ENCODE data around the gene ROR1.

ROR1 gene

DNA sequence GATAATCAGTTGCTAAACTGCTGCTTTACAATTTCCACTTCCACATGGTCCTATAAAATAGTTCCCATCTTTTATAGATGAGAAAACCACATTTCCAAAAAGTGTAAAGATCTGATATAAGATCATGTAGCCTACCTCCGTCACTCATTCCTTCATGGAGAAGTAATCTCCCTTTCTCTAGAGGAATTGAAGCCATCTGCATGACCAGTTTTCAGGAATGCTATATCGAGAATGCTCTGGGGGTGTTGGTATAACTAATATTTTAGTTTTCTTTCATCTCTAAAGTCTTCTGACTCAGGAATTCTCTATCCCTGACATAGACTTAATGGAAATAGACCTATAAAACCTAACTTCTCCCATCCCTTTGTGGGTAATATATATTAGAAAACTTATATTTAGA, 256.6 kb downstream of the ROR1 start:
- DNase-seq (ENCODE audit: low read depth), result no peak

DNA sequence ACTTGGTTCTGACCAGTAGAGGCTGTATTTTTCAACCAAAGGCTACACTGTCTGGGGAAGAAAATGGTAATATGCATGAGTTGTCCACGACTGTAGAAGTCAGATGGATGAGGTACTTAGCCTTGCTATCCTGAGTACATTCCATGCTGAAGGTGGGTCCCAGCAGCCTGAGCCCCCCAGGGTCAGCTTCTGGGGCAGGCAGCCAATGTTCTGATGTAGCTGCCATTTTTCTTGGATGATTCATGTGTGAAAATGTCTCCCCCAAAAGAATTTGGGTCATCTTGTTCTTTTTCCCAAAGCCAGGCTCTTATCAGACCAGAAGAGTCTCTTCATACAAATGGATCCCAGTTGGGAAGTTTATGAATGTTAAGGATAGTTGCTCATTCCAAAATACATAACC, 257.4 kb downstream of the ROR1 start:
- peak; percentile 85 for DNase-seq (ENCODE audit: low read depth)

DNA sequence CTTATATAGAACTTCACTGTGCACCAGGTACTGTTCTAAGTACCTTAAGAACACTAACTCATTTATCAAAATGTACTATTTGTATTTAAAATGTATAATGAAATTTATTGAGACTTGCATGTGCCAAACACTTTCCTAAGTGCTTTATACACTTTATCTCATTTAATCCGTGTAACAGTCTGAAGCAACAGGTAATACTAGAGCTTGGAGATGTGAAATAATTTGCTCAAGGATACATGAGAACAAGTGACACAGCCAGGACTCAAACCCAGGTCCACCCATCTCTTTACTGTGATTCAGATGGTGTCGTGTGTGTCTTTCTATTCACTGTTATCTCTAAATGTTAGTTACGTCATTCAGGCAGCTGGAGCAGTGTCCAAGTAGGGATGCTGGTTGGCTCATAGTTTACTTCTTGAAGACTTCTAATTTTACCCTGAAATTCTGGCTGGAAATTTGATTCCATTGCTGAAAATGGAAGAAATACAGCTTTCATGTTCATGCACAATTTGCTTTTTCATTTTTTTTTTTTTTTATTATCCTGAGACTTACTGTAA, 259.9 kb downstream of the ROR1 start:
- DNase-seq (ENCODE audit: low read depth), result peak; percentile 78

DNA sequence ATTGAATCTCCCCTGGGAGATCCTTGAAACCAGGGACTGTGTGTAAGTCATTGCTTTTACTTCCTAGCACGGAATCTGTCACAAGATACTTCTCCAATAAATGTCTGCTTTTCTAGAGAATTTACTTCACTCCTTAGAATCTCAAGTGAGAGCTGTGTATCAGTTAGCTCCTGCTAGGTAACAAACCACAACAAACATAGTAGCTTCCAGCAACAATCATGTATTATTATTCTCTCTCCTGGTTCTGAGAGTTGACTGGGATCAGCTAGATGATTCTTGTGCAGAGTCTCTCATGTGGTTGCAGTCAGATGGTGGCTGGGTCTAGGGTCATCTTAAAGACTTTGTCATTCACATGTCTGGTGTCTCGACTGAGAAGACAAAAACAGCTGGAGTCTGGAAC, 262.7 kb downstream of the ROR1 start:
- no peak for DNase-seq (ENCODE audit: low read depth)

DNA sequence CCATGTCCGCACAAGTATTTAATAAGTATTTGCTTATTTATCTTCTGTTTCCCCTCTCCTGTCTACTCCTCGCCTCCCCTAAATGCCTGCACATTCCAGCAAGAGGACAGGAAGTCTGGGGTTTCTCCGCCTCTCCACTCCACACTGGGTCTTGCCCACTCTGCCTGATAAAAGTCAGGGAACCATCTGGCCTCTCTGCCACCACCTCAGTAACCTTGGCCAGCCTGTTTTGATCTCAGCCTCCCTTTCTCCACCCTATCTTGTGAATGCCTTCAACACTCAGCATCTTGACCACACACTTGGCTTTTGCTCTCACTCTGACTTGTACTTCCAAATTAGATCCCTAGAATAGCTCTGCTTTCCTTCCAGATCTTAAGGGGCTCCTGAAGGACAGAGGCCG, 264.3 kb downstream of the ROR1 start:
- peak; percentile 88 for DNase-seq (ENCODE audit: low read depth)

DNA sequence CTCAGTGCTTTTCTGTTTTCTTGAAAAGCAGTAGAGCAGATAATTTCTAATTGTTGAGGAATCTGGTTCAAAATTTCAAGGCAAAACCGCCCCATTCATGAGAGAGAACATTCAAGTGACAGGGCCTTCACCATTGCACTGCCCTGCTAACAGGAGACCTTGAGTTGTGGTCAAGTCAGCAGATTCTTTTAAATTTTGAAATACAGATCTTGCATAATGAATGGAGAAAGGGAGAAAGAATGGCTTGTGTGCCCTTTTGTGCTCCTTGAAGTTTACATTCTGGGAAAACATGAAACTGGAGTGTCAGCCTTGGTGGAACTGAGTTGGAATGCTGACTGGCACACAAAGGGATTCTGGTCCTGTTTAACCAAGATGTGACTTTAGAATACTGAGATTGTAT, 265.1 kb downstream of the ROR1 start:
- DNase-seq (ENCODE audit: low read depth), result peak; percentile 95

DNA sequence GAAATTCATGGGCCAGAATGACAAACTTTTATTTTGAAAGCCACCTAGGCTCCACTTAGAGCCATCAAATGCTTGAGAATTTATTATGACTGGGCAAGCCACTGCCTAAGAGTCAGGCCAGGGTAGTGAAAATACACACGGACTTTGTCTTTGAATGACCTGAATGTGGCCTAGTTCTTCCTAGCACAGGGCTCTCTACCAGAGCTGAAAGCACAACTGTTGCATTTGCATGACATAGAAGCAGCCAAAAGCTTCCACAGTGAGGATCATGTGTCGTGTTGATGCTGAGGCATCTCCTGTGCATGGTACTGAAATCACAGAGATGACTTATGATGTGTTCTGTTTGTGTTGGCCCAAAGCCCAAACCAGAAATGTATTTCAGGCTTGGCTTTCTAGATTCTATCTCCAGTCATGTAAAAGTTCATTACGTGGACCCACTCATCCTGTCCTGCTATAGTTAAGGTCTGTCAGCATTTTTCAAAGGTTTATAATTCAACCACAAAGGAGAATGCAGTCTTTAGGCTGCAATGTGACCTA, 265.6 kb downstream of the ROR1 start:
- DNase-seq (ENCODE audit: low read depth), result peak; percentile 100

DNA sequence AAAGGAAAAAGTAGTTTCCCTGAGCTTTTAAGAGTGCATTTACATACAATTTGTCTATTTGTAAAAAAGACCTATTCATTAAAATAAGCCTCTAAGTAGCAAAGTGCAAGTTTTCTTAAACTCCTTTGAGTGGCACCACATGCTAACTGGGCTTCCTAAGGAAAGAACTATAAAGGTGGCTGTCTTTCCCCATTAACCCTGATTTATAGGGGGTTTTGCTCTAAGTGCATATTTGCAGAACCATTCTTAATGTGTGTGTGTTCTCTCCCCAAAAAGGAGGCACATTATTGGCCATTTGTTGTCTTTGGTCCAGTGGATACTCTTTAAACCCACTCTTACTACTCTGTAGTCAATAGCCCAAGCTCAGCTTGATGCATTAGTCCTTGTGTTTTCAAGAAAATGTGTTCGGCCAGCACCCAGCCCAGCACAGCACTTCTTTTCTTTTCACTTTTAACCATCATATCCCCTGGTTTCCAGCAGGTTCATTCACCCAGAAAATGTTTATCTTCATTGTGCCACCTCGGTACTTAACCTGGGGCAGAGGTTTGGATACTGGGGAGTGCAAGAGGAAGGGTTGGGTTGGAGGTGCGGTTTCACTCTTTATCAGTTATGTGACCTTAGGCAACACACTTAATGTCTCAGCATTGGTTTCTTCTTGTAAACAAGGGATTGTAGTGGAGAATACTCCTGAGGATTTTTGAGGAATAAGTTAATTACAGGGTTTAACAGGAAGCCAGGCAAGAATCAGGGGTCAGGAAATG, 267.7 kb downstream of the ROR1 start:
- peak; percentile 75 for DNase-seq (ENCODE audit: low read depth)

DNA sequence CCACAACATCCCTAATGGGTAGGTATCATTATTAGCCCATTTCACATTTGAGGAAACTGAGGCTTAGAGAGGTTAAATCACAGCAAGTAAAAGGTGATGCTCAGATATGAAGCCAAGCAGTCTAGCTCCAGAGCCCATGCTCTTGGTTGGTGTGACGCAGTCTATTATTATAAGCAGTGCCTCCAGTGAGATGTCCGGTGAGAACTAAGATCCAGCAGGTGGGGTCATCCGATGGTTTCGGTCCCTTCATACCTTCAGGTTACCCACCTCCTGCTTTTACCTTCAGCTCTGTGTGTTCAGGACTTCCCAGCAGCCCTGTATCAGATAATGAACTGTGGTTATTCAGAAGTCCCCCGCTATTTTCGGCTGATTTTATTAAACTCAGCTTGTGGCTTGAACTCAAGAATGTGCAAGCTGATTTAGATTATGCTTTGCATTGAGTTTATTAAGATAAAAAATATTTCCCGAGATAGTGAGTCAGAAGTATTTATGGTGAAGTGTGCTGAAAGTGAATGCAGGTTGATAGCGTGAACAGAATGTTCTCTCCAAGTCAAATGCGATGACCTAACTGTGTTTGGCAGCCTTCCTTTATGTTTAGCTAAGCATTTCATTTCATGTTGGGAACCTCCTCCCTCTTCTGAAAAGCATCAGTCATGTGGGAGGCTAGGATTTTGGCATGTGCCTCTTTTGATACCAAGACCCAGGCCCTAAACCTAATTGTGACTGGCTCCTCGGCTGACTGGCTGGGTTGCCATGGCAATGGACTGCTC, 268.7 kb downstream of the ROR1 start:
- DNase-seq (ENCODE audit: low read depth), result peak; percentile 100

DNA sequence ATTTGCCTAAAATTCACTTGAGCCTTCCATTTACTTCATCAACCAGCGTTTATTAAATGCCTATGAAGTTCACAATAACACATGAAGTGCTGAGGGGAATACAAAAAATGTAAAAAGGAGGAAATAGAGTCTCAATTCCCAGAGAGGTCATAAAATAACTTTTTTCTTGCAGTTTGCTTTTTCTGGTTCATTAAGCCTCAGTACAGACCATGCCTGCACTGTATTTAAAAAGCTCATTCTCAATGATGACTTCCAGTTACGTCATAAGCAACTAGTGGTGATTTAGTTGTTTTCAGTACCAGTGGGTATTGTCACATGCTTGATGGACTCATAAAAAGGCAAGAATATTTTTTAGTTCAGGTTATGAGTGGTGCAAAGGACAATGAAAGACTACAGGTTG, 269.5 kb downstream of the ROR1 start:
- peak; percentile 73 for DNase-seq (ENCODE audit: low read depth)

DNA sequence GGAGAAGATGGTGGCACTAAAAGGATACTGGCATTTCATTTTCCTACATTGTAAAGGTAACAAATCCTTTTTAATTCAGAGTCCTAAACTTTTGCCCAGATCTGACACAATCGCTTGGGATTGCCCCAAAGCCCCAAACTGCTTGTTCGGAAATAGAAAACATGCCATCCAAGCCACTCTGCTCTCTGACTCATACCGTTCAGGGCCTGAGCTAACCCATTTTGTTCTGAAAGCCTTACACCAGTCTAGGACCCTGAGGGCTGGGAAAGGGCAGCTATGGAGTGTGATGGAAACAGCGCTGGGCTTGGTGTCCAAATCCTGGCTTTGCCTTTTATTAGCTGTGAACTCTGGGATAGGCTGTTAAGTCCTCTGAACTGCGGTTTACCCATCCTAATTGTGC, 270.2 kb downstream of the ROR1 start:
- peak; percentile 72 for DNase-seq (ENCODE audit: low read depth)

DNA sequence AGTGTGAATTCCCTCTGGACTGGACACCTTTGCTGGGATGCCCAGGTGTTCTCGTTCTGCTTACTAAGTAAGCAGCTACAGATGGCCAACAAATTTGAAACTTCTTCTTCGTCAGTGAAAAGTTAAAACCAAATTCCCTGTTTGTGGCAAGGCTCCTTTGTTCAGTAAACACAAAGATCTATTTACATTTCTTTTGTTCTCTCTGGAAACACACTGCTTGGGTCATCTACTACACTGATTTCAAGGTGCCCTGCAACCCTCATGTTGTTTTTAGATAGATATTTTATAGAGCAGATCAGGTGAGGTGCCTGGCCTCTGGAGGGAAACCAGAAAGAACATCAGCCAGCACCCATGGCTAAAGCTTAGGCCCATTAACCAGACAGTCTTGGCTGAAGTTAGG, 272.4 kb downstream of the ROR1 start:
- no peak for DNase-seq (ENCODE audit: low read depth)

DNA sequence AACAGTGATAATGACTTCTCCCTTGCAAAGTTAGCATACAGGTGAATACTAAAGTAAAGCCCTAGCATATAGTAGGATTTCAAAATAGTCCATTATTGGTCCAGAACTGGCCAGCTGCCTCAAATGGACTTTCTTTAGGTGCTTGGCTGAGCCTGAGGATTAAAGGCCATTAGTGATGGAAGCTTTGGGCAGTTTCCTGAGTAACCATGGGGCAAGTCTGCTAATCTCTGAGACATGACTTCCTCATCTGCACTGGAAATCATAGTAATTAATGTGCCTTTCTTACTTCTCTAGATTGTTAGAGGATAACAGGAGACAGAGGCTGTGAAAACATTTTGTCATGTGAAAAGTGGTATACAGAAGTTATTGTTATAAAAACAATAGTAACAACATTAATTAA, 273.1 kb downstream of the ROR1 start:
- no peak for DNase-seq (ENCODE audit: low read depth)

DNA sequence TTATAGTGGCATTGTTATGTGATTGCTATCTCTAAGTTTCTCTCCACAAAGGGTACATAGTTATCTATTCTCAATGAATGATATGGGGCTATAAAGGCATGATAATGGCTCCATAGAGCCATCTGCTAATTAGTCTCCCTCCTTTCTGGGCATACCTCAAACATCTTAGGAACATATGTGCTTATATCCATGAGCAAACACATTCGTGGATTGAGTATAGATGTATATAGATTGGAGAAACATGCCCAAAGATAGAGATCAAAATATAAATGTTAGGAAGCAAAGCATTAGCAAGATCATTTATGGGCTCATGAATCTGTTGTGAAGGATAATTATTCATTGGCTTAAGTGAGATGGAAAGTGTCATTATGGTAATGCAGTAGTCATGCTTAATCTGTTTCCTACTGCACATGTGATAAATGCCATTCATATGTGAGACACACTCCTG, 273.8 kb downstream of the ROR1 start:
- no peak for DNase-seq (ENCODE audit: low read depth)

DNA sequence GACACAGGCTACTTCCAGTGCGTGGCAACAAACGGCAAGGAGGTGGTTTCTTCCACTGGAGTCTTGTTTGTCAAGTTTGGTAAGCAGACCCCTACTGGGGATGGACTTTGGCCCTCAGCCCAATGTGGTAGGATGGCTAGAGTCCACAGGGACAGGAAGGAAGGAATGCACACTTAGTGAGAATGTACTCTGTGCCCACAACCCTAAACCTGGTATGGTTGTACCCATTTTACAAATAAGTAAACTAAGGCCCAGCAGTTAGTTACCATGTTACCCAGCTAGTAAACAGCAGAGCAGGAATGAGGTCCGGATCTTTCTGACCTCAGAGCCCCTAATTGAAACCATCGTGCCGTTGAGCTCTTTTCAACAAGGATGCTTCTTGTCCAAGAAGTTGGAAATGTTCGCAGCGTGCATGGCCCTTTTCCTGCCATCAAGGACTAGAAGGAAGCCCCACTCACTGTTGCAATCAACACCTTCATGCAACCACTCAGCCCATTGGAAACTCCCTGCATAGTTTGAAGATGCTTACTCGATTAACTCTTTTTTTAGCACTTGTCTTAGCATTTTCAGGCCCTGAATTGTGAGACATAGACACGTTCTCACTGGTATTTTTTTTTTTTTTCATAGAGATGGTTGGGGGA, 276.2 kb downstream of the ROR1 start:
- DNase-seq (ENCODE audit: low read depth), result no peak

DNA sequence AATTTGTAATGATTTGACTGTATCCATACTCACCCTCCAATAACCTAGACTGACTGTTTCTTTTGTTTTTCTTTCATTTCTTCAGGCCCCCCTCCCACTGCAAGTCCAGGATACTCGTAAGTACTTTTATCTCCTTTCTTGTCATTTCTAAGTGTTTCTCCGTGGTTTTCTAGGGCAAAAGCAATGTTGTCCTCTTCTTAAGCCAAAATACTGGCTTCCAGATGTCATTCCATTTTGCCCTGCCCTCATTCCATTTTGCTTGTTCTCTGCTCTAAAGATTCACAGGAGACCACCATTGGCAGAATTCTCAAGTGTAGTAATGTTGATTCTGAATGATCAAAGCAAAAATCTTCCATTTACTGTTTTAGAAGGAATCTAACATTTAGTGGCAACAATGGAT, 276.8 kb downstream of the ROR1 start:
- no peak for DNase-seq (ENCODE audit: low read depth)

DNA sequence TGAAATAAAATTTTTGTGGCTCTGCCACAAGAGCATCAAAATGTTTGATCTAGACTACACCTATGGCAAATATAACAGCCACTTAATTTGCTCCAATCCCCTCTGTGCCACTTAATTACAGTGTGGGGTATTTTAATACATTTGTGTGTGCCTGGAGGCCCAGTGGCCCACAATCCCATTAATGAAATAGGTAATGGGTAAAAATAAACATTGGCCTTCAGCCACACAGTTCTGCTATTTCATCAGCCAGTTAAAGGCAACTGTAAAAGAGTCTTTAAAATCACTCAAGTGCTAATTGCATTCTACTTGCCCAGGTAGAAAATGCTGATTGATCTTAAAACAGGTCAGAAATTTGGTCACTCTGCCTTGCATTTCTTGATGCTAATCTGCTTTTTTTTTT, 278.0 kb downstream of the ROR1 start:
- no peak for DNase-seq (ENCODE audit: low read depth)

DNA sequence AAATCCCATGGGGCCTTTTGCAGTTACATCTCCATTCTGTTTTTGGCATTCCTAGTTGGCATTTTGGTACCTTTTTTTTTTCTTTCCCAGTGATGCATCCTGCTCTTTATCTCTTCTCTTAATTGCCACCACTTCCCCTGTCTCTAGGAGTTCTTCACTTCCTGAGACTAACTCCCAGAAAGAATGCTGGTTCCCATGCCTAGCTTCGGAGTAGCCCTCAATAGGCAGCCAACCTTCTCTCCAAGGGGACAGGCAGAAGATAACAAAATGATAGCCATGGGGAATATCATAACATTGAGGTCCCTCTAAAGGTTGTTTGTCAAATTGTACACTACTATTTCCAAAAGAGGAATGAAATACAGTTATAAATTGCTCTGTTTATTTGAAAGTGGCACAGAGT, 279.0 kb downstream of the ROR1 start:
- no peak for DNase-seq (ENCODE audit: low read depth)

DNA sequence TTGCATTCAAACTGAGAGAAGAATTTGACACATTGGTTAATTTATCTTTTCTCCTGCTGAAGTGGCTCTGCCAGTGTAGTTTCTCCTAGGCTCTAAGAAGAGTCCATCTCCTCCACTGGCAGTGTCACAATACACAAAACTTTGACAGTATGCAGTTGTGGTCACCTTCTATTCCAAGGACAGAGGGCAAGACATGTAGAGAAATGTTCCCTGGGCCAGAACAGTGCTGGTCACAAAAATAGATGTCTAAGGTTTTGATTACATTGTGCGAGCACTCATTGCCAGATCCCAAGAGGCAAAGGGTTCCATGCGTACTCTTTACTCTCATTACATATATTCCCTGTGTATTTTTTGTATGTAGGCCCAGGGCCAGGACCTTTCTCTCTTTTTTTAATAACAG, 281.5 kb downstream of the ROR1 start:
- no peak for DNase-seq (ENCODE audit: low read depth)

DNA sequence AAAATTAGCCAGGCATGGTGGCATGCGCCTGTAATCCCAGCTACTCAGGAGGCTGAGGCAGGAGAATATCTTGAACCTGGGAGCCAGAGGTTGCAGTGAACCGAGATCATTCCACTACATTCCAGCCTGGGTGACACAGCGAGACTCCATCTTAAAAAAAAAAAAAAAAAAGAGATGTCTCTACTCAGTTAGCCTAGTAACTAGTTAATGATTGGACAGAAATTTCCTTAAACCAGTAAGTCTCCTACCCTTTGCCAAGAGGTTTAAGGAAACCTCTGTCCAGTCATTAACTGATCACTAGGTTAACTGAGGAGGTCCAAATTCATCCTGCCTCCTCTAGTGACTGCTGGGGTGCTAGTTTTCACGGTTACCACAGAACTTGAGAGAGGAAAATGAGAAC, 285.7 kb downstream of the ROR1 start:
- no peak for DNase-seq (ENCODE audit: low read depth)

DNA sequence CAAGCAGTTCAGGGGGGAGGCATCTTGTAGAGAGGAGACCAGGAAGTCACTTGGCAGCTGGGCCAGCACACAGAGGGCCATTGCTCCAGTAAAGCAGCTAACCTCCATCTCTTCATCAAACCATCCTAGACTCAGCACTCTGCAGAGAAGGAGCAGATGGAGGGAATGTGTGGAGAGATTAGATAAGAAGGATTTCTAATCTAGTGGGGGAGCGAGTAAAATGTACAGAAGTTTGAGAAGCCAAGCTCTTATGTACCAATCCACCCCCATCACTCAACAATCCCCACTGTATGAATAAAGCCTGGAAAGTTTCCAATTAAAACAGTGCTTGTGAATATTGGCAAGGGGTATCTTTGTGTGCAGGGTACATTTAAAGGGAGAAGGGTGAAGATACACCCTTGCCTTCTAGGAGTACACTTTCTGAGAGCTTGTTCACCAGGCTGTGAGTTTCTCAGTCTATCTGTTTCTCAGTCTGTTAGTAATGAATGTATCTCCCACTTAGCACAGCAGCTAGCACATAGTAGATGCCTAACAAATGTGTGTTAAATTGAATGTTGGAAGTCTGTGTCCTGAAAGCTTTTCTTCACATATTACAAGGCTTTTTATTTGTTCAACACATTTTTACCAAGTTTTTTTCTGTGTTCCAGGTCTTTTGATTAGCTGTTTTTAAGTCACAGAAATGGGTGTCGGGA, 286.9 kb downstream of the ROR1 start:
- DNase-seq (ENCODE audit: low read depth), result peak; percentile 91
